GM19467 (cell line): Measurements from ENCODE around the gene PTS.

Experiments used
- ATAC-seq: cut with Tn5 transposase; IDR thresholded peaks from one replicate; pipeline ENCODE4 v1.9.1; 2021; ENCODE audit warnings: mild to moderate bottlenecking, moderate library complexity; ENCODE audit not compliant: unreplicated experiment

Gene PTS

GRCh38 chr11:112260490-112260889, 34.3 kb downstream of the PTS start, which contains the start of gene PLET1:
Gene PLET1 (minus strand): TSS chr11:112260860. CDS start chr11:112260589, 271 bp downstream.
- ATAC-seq = no peak

GRCh38 chr11:112265659-112266409, 39.6 kb downstream of the PTS start:
- no peak for ATAC-seq

GRCh38 chr11:112266410-112266778, 40.2 kb downstream of the PTS start:
- no peak for ATAC-seq

GRCh38 chr11:112267188-112267591, 41.0 kb downstream of the PTS start:
- no peak for ATAC-seq

GRCh38 chr11:112268406-112268805, 42.2 kb downstream of the PTS start:
- no peak for ATAC-seq

- ATAC-seq = no peak
Observed at GRCh38 chr11:112269139-112269538, 42.9 kb downstream of the PTS start.

- no peak for ATAC-seq
Observed at GRCh38 chr11:112270551-112271180, 44.4 kb downstream of the PTS start.

- ATAC-seq = no peak
Observed at GRCh38 chr11:112271242-112271641, 45.0 kb downstream of the PTS start.

GRCh38 chr11:112273066-112273465, 46.8 kb downstream of the PTS start:
- no peak for ATAC-seq

- no peak for ATAC-seq
Observed at GRCh38 chr11:112274007-112274783, 48.0 kb downstream of the PTS start.

- ATAC-seq = no peak
Observed at GRCh38 chr11:112277029-112277428, 50.8 kb downstream of the PTS start.

GRCh38 chr11:112277941-112278340, 51.7 kb downstream of the PTS start:
- ATAC-seq = no peak

- no peak for ATAC-seq
Observed at GRCh38 chr11:112278803-112279202, 52.6 kb downstream of the PTS start.

- peak; percentile 30 for ATAC-seq
Observed at GRCh38 chr11:112279901-112280267, 53.7 kb downstream of the PTS start.

GRCh38 chr11:112280268-112281126, 54.3 kb downstream of the PTS start:
- ATAC-seq = peak; percentile 82

GRCh38 chr11:112281726-112282125, 55.5 kb downstream of the PTS start:
- no peak for ATAC-seq
